Endothelial cell of umbilical vein (primary cell): Measurements from ENCODE around the gene EFNA5. TPM values are rescaled to one million over a fixed set of nuclear protein-coding genes. Genes with fewer than 3 reads are reported as not detected.

Experiments used
- BruUV-seq: library from RNA; stranded (reverse); fragments of 400-500 nt; replicated peaks from 2 replicates; lab custom pipeline; 2021; lab: Mats Ljungman, UMichigan
- CTCF ChIA-PET: fragments of 300-600, 350-600 bp; sonication (Branson Sonifier 250); formaldehyde crosslinking; loops from one replicate; lab custom pipeline; 2021; ENCODE audit warnings: antibody characterized with exemption, inconsistent platforms; lab: Charles Lee
- POLR2A ChIA-PET: fragments of 300-600, 350-600 bp; sonication (Branson Sonifier 250); formaldehyde crosslinking; loops from one replicate; lab custom pipeline; 2021; ENCODE audit warnings: antibody characterized with exemption, inconsistent platforms; lab: Charles Lee
- DNase-seq: peaks from one replicate; pipeline ENCODE4 v3.0.0-alpha.2; 2011; ENCODE audit warnings: low read depth, low spot score
- FAIRE-seq: peaks from 2 replicates; lab custom pipeline; 2011; peaks lifted over from hg19 to GRCh38; lab: Jason Lieb, UNC
- H2AFZ ChIP-seq: 2 replicates; pipeline ENCODE4 v1.6.0; 2012; ENCODE audit warnings: low read depth, low read length, control low read depth, inconsistent platforms
- H3K27ac ChIP-seq: 2 replicates; pipeline ENCODE4 v1.5.1; 2011; ENCODE audit warnings: low read depth, mild to moderate bottlenecking, control low read depth, low read length, moderate library complexity; ENCODE audit not compliant: insufficient read depth
- H3K27me3 ChIP-seq, 2 experiments: 2 replicates each; pipeline versions ENCODE4 v1.6.0 to v1.6.1; 2011; ENCODE audit warnings: low read length in 2 of 2, mixed read lengths in 1 of 2; ENCODE audit not compliant: control insufficient read depth in 2 of 2, insufficient read depth in 2 of 2
- H3K36me3 ChIP-seq, 2 experiments: 2 replicates in 1 of 2; 3 replicates in 1 of 2; pipeline ENCODE4 v1.5.1; 2011; ENCODE audit warnings: low read length in 2 of 2, mild to moderate bottlenecking in 1 of 2, moderate library complexity in 1 of 2; ENCODE audit not compliant: control insufficient read depth in 2 of 2, insufficient read depth in 2 of 2; ENCODE audit errors: extremely low read depth in 1 of 2
- H3K4me1 ChIP-seq: 3 replicates; pipeline ENCODE4 v1.5.1; 2011; ENCODE audit warnings: mild to moderate bottlenecking, low read length; ENCODE audit not compliant: control insufficient read depth, insufficient read depth; ENCODE audit errors: extremely low read depth
- H3K4me2 ChIP-seq: 2 replicates; pipeline ENCODE4 v1.6.1; 2011; ENCODE audit warnings: low read length, control low read depth, mixed read lengths; ENCODE audit not compliant: insufficient read depth
- H3K4me3 ChIP-seq, 3 experiments: fragments of 200-600 bp in 1 of 3; sonication (generic), shearing (Covaris generic) in 1 of 3; replicated peaks in 1 of 3; 2 replicates each; pipeline ENCODE4 v1.5.1; 2011 to 2016; ENCODE audit warnings: control low read depth in 3 of 3, low read length in 3 of 3, mild to moderate bottlenecking in 2 of 3, inconsistent platforms in 1 of 3, low read depth in 1 of 3, moderate library complexity in 1 of 3; ENCODE audit not compliant: insufficient read depth in 1 of 3
- H3K79me2 ChIP-seq: 2 replicates; pipeline ENCODE4 v1.6.0; 2012; ENCODE audit warnings: low read length, inconsistent platforms; ENCODE audit not compliant: control insufficient read depth, insufficient read depth
- H3K9ac ChIP-seq: replicated peaks from 2 replicates; pipeline ENCODE3; 2011; ENCODE audit warnings: low read length, control low read depth; ENCODE audit not compliant: insufficient read depth; ENCODE audit errors: extremely low read depth
- H3K9me1 ChIP-seq: replicated peaks from 3 replicates; pipeline ENCODE4 v1.6.0; 2011; ENCODE audit warnings: mild to moderate bottlenecking, low read length; ENCODE audit not compliant: control insufficient read depth, insufficient read depth; ENCODE audit errors: extremely low read depth
- H3K9me3 ChIP-seq: replicated peaks from 2 replicates; pipeline ENCODE4 v1.5.1; 2012; ENCODE audit warnings: low read length, inconsistent platforms; ENCODE audit not compliant: control insufficient read depth, insufficient read depth
- H4K20me1 ChIP-seq: replicated peaks from 2 replicates; pipeline ENCODE3; 2011; ENCODE audit warnings: mild to moderate bottlenecking, low read length; ENCODE audit not compliant: control insufficient read depth, insufficient read depth; ENCODE audit errors: extremely low read depth
- EZH2 ChIP-seq: IDR thresholded peaks from 2 replicates; pipeline ENCODE4 v1.6.1; 2012; ENCODE audit warnings: borderline replicate concordance, low read depth, mild to moderate bottlenecking, moderate library complexity, low read length, inconsistent platforms; ENCODE audit not compliant: severe bottlenecking
- FOS ChIP-seq: IDR thresholded peaks from 2 replicates; pipeline ENCODE4 v1.6.1; 2011; ENCODE audit warnings: mild to moderate bottlenecking, low read length, moderate library complexity, borderline replicate concordance; ENCODE audit not compliant: insufficient read depth
- GATA2 ChIP-seq: IDR thresholded peaks from 2 replicates; pipeline ENCODE4 v1.7.0; 2011; ENCODE audit warnings: low read depth, mild to moderate bottlenecking, moderate library complexity, mixed read lengths, low read length; ENCODE audit not compliant: insufficient read length, insufficient read depth
- JUN ChIP-seq: IDR thresholded peaks from 2 replicates; pipeline ENCODE4 v1.6.1; 2011; ENCODE audit warnings: borderline replicate concordance, low read depth; ENCODE audit not compliant: insufficient read length, insufficient read depth
- MYC ChIP-seq: IDR thresholded peaks from one replicate; pipeline ENCODE4 v1.6.1; 2011; ENCODE audit warnings: mild to moderate bottlenecking, low read depth, low read length
- POLR2A ChIP-seq: IDR thresholded peaks from 2 replicates; pipeline ENCODE4 v1.6.1; 2012; ENCODE audit warnings: low read depth, mild to moderate bottlenecking, control low read depth, low read length
- POLR2AphosphoS5 ChIP-seq: IDR thresholded peaks from 2 replicates; pipeline ENCODE4 v1.6.1; 2012; ENCODE audit warnings: low read depth, mild to moderate bottlenecking, control low read depth, low read length, moderate library complexity; ENCODE audit not compliant: insufficient read depth
- dilution Hi-C: fragments of 300-500 bp; cut with MboI; formaldehyde crosslinking; loops from one replicate; pipeline ENCODE4 v1.15.0; 2019; ENCODE audit warnings: low sequenced_read_pairs; ENCODE audit not compliant: extremely low pct_ligation_motif_present
- intact Hi-C: fragments of 100-400 bp; cut with micrococcal nuclease; formaldehyde crosslinking; loops from one replicate; pipeline ENCODE4 v1.10.0; 2022
- polyA plus RNA-seq, 4 experiments: library from polyadenylated mRNA; depleted of rRNA in 3 of 4; stranded (reverse) in 3 of 4; unstranded in 1 of 4; fragments of >200 nt; gene quantifications; 2 replicates each; pipeline versions ENCODE4 v1.2.1 to v1.2.3, GENCODE V29; 2011 to 2012; ENCODE audit warnings: missing spikeins in 1 of 4
- total RNA-seq: library from RNA; stranded (reverse); gene quantifications from 2 replicates; pipeline ENCODE4 v1.2.3, GENCODE V29; 2021
- TF ChIP-seq, protein P1 (sequence below), 2 donors: IDR thresholded peaks; 1 replicate in 1 of 2; 2 replicates in 1 of 2; pipeline ENCODE4 v1.5.1; 2011; ENCODE audit warnings: low read length in 2 of 2, mild to moderate bottlenecking in 2 of 2, moderate library complexity in 2 of 2, control low read depth in 1 of 2, inconsistent platforms in 1 of 2, low read depth in 1 of 2; ENCODE audit not compliant: insufficient read depth in 1 of 2; ENCODE audit errors: extremely low read depth in 1 of 2
- TF ChIP-seq, protein P2 (sequence below): IDR thresholded peaks from 2 replicates; pipeline ENCODE4 v1.6.1; 2011; ENCODE audit not compliant: insufficient read depth, insufficient read length

The EFNA5 gene
- total and polyA plus RNA-seq, 2 donors (not counting 3 experiments of a cell fraction or from before 2014, with no cell fraction given): 13.6 to 22.1 TPM

DNA sequence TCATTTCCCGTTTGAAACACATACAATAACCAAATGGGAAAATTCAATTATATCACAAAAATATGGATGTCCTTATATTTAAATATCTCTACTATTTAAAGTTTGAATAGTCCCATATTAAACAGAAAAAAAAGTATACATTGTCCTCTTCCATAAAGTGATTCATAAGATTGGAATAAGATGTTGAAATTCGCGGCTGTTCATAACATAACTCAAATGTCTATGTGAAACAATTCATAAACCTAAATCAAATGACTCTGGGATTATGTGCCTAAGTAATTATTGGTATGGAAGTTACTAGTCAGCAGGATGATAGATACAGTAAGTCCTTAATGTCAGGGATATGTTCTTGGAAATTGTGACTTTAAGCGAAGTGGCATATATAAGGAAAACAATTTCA lies 3.9 kb upstream of the EFNA5 start:
- H3K4me3 ChIP-seq: no peak overlapping the region
- TF ChIP-seq EZH2 (no peak), GATA2 (no peak), JUN (no peak), FOS (no peak), MYC (no peak), POLR2AphosphoS5 (no peak), POLR2A (no peak)
- TF ChIP-seq, protein P1, sequence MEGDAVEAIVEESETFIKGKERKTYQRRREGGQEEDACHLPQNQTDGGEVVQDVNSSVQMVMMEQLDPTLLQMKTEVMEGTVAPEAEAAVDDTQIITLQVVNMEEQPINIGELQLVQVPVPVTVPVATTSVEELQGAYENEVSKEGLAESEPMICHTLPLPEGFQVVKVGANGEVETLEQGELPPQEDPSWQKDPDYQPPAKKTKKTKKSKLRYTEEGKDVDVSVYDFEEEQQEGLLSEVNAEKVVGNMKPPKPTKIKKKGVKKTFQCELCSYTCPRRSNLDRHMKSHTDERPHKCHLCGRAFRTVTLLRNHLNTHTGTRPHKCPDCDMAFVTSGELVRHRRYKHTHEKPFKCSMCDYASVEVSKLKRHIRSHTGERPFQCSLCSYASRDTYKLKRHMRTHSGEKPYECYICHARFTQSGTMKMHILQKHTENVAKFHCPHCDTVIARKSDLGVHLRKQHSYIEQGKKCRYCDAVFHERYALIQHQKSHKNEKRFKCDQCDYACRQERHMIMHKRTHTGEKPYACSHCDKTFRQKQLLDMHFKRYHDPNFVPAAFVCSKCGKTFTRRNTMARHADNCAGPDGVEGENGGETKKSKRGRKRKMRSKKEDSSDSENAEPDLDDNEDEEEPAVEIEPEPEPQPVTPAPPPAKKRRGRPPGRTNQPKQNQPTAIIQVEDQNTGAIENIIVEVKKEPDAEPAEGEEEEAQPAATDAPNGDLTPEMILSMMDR (IDR thresholded peaks at IDR 0.05; ENCODE audit: extremely low read depth in 1 of 2, insufficient read depth in 1 of 2, low read depth in 1 of 2, low read length in 2 of 2): no peak
- TF ChIP-seq, protein P2, sequence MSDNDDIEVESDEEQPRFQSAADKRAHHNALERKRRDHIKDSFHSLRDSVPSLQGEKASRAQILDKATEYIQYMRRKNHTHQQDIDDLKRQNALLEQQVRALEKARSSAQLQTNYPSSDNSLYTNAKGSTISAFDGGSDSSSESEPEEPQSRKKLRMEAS: no peak
- DNase-seq: no peak
- H3K9ac ChIP-seq: no peak overlapping the region
- no peak overlapping the region for H2AFZ ChIP-seq
- ChIA-PET POLR2A (no interaction called here), CTCF (interaction anchor here (1.1 to 5.6 kb wide), 10 partner anchors 22 to 1556 kb away, joined by 3 to 25 read pairs (median 5); no protein-coding TSS in a partner anchor)
- H3K36me3 ChIP-seq: no peaks in the 10 kb centered on the region
- FAIRE-seq: no peak
- dilution Hi-C loops (no loop called here), intact Hi-C loops (loop anchor here (5.0 to 10.0 kb wide), 4 partner anchors 307 to 570 kb away; no protein-coding TSS in a partner anchor)
- no peaks in the 10 kb centered on the region for H3K4me1 ChIP-seq
- no peaks in the 10 kb centered on the region for H4K20me1 ChIP-seq
- H3K79me2 ChIP-seq: peaks cover 8% of the 10 kb centered on the region
- H3K27me3 ChIP-seq: no peaks in the 10 kb centered on the region
- H3K9me3 ChIP-seq: no peaks in the 10 kb centered on the region
- no peaks in the 10 kb centered on the region for H3K9me1 ChIP-seq
- no peak overlapping the region for H3K27ac ChIP-seq
- no TSS peak for BruUV-seq
- H3K4me2 ChIP-seq: no peak overlapping the region
